Caco-2 (cell line): Measurements from ENCODE around the gene PDK2. TPM values are rescaled to one million over a fixed set of nuclear protein-coding genes. Genes with fewer than 3 reads are reported as not detected.

ENCODE experiments used
- BruUV-seq: library from RNA; stranded (reverse); fragments of 400-500 nt; replicated peaks from 2 replicates; lab custom pipeline; 2021; lab: Mats Ljungman, UMichigan
- CTCF ChIA-PET: fragments of 300-600 bp; sonication (Branson Sonifier 250); formaldehyde crosslinking; loops from one replicate; lab custom pipeline; 2022; ENCODE audit warnings: antibody characterized with exemption; lab: Charles Lee
- POLR2A ChIA-PET: fragments of 300-600 bp; sonication (Branson Sonifier 250); formaldehyde crosslinking; loops from one replicate; lab custom pipeline; 2022; ENCODE audit warnings: antibody characterized with exemption; lab: Charles Lee
- DNase-seq, 2 experiments: peaks; one replicate each; pipeline versions ENCODE4 v3.0.0 to v3.0.0-alpha.2; 2020 to 2022
- H3K27me3 ChIP-seq: replicated peaks from 2 replicates; pipeline ENCODE4 v1.6.0; 2011; ENCODE audit warnings: low read length; ENCODE audit not compliant: control insufficient read depth, insufficient read depth
- H3K36me3 ChIP-seq: 2 replicates; pipeline ENCODE4 v1.5.1; 2011; ENCODE audit warnings: low read length; ENCODE audit not compliant: control insufficient read depth, insufficient read depth
- H3K4me1 ChIP-seq: fragments of 250-450 bp; sonication (Bioruptor Pico); 2 replicates; pipeline ENCODE4 v1.5.1; 2020; ENCODE audit warnings: mild to moderate bottlenecking
- H3K4me3 ChIP-seq: 2 replicates; pipeline ENCODE4 v1.5.1; 2011; ENCODE audit warnings: low read depth, mild to moderate bottlenecking, control low read depth, low read length
- H3K9me3 ChIP-seq: fragments of 250-450 bp; sonication (Bioruptor Pico); 2 replicates; pipeline ENCODE4 v1.5.1; 2020; ENCODE audit warnings: mild to moderate bottlenecking, moderate library complexity
- H3K27ac Mint-ChIP-seq: one replicate; pipeline ENCODE4 v1.8.0; 2022; ENCODE audit warnings: mixed read lengths; ENCODE audit not compliant: unreplicated experiment
- H3K27me3 Mint-ChIP-seq: one replicate; pipeline ENCODE4 v1.8.0; 2022; ENCODE audit warnings: mixed read lengths; ENCODE audit not compliant: insufficient read depth, unreplicated experiment
- H3K36me3 Mint-ChIP-seq: one replicate; pipeline ENCODE4 v1.8.0; 2022; ENCODE audit warnings: mild to moderate bottlenecking, mixed read lengths; ENCODE audit not compliant: insufficient read depth, unreplicated experiment
- H3K4me1 Mint-ChIP-seq: one replicate; pipeline ENCODE4 v1.8.0; 2022; ENCODE audit warnings: low read depth, mixed read lengths; ENCODE audit not compliant: unreplicated experiment
- H3K4me3 Mint-ChIP-seq: one replicate; pipeline ENCODE4 v1.8.0; 2022; ENCODE audit warnings: mild to moderate bottlenecking, moderate library complexity, mixed read lengths; ENCODE audit not compliant: unreplicated experiment
- H3K9me3 Mint-ChIP-seq: one replicate; pipeline ENCODE4 v1.8.0; 2022; ENCODE audit warnings: mixed read lengths; ENCODE audit not compliant: unreplicated experiment
- CTCF ChIP-seq, 2 experiments: fragments of 200-600 bp in 1 of 2; IDR thresholded peaks; 1 replicate in 1 of 2; 2 replicates in 1 of 2; pipeline versions ENCODE4 v1.5.1 to v1.8.0; 2011 to 2022; ENCODE audit warnings: antibody characterized with exemption in 1 of 2, control low read depth in 1 of 2, inconsistent platforms in 1 of 2, low read depth in 1 of 2, low read length in 1 of 2, mild to moderate bottlenecking in 1 of 2, moderate library complexity in 1 of 2; ENCODE audit not compliant: insufficient read depth in 1 of 2, severe bottlenecking in 1 of 2, unreplicated experiment in 1 of 2
- intact Hi-C: fragments of 100-400 bp; cut with micrococcal nuclease; formaldehyde crosslinking; loops from one replicate; pipeline ENCODE4 v1.10.0; 2022; ENCODE audit not compliant: unreplicated experiment
- total RNA-seq: library from RNA; stranded (reverse); gene quantifications from 2 replicates; pipeline ENCODE4 v1.2.3, GENCODE V29; 2022

The PDK2 gene
- total RNA-seq, 1 experiment from 2014 or later, result 10.5 TPM

- no peaks in the 10 kb centered on the region for H3K9me3 Mint-ChIP-seq
- H3K9me3 ChIP-seq, result no peaks in the 10 kb centered on the region
- no peaks in the 10 kb centered on the region for H3K27me3 ChIP-seq
- DNase-seq, result peak; percentile 97 to 98
- H3K4me3 Mint-ChIP-seq, result peak overlapping the region; percentile 81
- H3K27me3 Mint-ChIP-seq, result no peaks in the 10 kb centered on the region
- peak; percentile 97 to 98 for TF ChIP-seq CTCF (IDR thresholded peaks at IDR 0.05; ENCODE audit: insufficient read depth in 1 of 2, low read depth in 1 of 2, low read length in 1 of 2, severe bottlenecking in 1 of 2, unreplicated experiment in 1 of 2)
- H3K4me1 Mint-ChIP-seq, result peaks cover 39% of the 10 kb centered on the region
- peaks cover 32% of the 10 kb centered on the region for H3K4me1 ChIP-seq
- peak overlapping the region; percentile 69 for H3K27ac Mint-ChIP-seq
- CTCF ChIA-PET, result interaction anchor here (0.6 to 2.1 kb wide), 32 partner anchors 10 to 632 kb away, joined by 3 to 33 read pairs (median 5); partner anchors contain the start of genes LRRC59 and SGCA
- POLR2A ChIA-PET, result interaction anchor here (0.6 to 1.5 kb wide), 5 partner anchors 19 to 387 kb away, joined by 3 to 9 read pairs (median 3); partner anchors contain the start of genes FAM117A, KAT7 and LRRC59
- peaks cover 13% of the 10 kb centered on the region for H3K36me3 Mint-ChIP-seq
- peak overlapping the region; percentile 69 for H3K4me3 ChIP-seq
- intact Hi-C loops, result no loop called here
- BruUV-seq, result TSS peak; percentile 57
- no peaks in the 10 kb centered on the region for H3K36me3 ChIP-seq
Measured at GRCh38 chr17:50151041-50151936, 56.1 kb downstream of the PDK2 start.

- Histone ChIP-seq H3K36me3 (no peaks in the 10 kb centered on the region), H3K27me3 (no peaks in the 10 kb centered on the region), H3K4me3 (peak overlapping the region; percentile 69), H3K9me3 (no peaks in the 10 kb centered on the region), H3K4me1 (peaks cover 25% of the 10 kb centered on the region)
- Mint-ChIP-seq H3K9me3 (no peaks in the 10 kb centered on the region), H3K4me1 (peaks cover 34% of the 10 kb centered on the region), H3K27me3 (no peaks in the 10 kb centered on the region), H3K27ac (peak overlapping the region; percentile 69), H3K4me3 (peak overlapping the region; percentile 81), H3K36me3 (peaks cover 13% of the 10 kb centered on the region)
- peak; percentile 95 to 97 for DNase-seq
- no TSS peak for BruUV-seq
- ChIA-PET CTCF (interaction anchor here (0.6 to 2.1 kb wide), 29 partner anchors 9 to 631 kb away, joined by 3 to 33 read pairs (median 5); partner anchors contain the start of genes LRRC59 and SGCA), POLR2A (interaction anchor here (0.6 to 1.5 kb wide), 4 partner anchors 20 to 388 kb away, joined by 3 to 4 read pairs (median 3); partner anchors contain the start of genes FAM117A, KAT7 and LRRC59)
- no peak for TF ChIP-seq CTCF (IDR thresholded peaks at IDR 0.05; ENCODE audit: insufficient read depth in 1 of 2, low read depth in 1 of 2, low read length in 1 of 2, severe bottlenecking in 1 of 2, unreplicated experiment in 1 of 2)
- intact Hi-C loops, result loop anchor here (1.0 kb wide), 1 partner anchor 9 kb away; no protein-coding TSS in a partner anchor
Measured at GRCh38 chr17:50151937-50152547, 56.9 kb downstream of the PDK2 start.

GRCh38 chr17:50152736-50153135 is 57.6 kb downstream of the PDK2 start:
- Histone ChIP-seq H3K9me3 (no peaks in the 10 kb centered on the region), H3K4me3 (no peak overlapping the region), H3K36me3 (no peaks in the 10 kb centered on the region), H3K4me1 (peaks cover 18% of the 10 kb centered on the region), H3K27me3 (no peaks in the 10 kb centered on the region)
- no TSS peak for BruUV-seq
- intact Hi-C loops, result loop anchor here (1.0 kb wide), 1 partner anchor 9 kb away; no protein-coding TSS in a partner anchor
- CTCF ChIA-PET, result interaction anchor here (0.8 to 2.1 kb wide), 11 partner anchors 9 to 287 kb away, joined by 3 to 33 read pairs (median 6); partner anchors contain the start of genes LRRC59 and SGCA
- H3K4me3 Mint-ChIP-seq, result no peak overlapping the region
- H3K4me1 Mint-ChIP-seq, result peaks cover 27% of the 10 kb centered on the region
- DNase-seq, result no peak
- peak overlapping the region; percentile 69 for H3K27ac Mint-ChIP-seq
- H3K27me3 Mint-ChIP-seq, result no peaks in the 10 kb centered on the region
- no peak for TF ChIP-seq CTCF (IDR thresholded peaks at IDR 0.05; ENCODE audit: insufficient read depth in 1 of 2, low read depth in 1 of 2, low read length in 1 of 2, severe bottlenecking in 1 of 2, unreplicated experiment in 1 of 2)
- H3K36me3 Mint-ChIP-seq, result peaks cover 13% of the 10 kb centered on the region
- no peaks in the 10 kb centered on the region for H3K9me3 Mint-ChIP-seq
- POLR2A ChIA-PET, result interaction anchor here (1.3 kb wide), 2 partner anchors 364 to 389 kb away, joined by 3 to 4 read pairs; partner anchors contain the start of genes FAM117A and KAT7
